GM21723 (cell line): ENCODE data around the gene OSBPL2.

Experiments
- ATAC-seq: cut with Tn5 transposase; IDR thresholded peaks from one replicate; pipeline ENCODE4 v1.9.1; 2021; ENCODE audit warnings: mild to moderate bottlenecking, moderate library complexity; ENCODE audit not compliant: unreplicated experiment

The OSBPL2 gene

DNA sequence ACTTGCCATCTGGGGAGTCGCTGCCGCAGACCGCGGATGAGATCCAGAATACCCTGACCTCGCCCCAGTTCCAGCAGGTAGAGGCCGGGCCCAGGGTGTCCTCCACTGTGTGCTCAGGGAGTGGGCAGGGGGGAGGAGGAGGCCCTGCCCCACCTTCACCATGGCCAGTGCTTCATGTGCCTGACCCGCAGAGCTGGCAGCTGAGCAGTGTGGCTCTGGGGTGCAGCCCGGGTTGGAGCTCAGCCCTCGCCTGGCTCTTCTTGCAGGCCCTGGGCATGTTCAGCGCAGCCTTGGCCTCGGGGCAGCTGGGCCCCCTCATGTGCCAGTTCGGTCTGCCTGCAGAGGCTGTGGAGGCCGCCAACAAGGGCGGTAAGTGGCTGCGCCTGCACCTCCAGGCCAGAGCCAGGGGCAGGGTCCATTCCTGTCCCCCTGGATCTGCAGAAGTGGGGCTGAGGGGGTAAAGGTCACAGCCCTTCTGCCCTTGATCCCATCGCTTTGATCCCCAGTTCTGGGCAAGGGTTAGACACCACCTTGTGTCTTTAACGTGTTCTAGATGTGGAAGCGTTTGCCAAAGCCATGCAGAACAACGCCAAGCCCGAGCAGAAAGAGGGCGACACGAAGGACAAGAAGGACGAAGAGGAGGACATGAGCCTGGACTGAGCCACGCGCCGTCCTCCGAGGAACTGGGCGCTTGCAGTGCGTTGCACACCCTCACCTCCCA is 69.9 kb downstream of the OSBPL2 start:
- no peak for ATAC-seq

DNA sequence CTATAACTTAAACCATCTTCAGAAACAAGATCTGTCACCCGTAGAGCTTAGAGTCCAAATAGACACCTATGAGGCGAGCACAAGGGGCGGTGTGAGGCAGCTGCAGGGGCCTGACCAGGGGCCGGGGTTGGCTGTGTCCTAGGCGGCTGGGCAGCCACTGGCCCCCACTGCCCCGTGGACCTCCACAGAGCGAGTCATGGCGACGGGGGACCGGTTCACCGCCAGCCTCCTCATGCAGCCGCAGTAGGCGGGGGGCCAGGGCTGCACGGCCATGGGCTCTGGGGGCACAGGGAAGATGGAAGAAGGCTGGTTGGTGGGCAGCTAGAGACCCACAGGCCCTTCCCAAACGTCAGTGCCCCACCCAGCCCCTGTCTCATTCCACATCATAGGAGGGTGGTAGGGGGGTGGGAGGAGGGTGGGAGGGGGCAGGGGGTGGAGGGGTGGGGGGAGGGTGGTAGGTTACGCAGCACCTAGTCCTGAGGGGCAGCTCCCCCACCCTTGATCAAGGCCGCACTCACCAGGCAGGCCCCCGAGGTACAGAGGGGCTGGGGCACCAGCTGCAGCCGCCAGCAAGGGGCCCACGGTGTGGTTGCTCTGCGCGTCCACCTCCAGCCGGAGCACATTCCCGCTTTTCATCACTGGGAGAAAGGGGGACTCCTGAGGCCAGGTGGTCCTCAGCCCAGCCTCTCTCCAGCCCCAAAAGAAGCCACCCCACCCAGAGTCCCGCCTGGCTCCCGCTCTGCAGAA is 71.0 kb downstream of the OSBPL2 start:
- ATAC-seq: no peak

DNA sequence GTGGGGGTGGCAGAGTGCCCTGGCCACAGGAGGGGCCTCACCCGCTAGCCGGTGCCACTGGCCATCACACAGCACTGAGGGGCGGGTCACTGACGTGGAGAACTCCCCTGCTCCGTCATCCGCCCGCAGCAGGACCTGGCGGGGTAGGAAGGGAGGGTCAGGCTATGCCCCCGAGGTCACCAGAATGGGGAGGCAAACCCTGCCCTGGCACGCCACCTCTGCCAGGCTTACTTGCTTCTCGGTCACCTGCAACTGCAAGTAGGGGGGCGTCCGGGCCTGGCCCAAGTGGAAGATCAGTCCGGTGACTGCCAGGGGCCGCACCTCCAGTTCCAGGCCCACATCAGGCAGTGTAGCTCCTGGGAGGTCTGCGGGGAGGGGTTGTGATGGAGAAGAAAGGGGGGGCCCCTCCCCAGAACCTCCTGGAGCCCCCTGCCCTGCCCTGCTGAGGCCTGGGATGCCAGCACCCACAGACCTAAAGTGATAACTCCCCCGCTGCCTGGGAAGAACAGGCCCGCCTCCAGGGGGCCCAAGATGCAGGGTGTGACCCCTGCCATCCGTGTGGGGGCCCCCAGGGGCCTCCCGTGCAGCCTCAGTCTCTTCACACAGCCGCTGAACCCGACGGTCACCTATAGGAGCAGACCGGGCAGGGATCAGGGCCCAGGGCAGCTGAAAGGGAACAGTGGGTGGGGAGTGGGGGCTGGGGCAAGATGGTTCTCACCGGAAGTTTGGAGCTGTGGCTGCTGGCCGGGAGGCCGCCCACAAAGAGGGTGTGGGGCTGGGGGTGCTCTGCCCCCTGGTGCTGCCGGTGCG is 71.8 kb downstream of the OSBPL2 start:
- no peak for ATAC-seq

DNA sequence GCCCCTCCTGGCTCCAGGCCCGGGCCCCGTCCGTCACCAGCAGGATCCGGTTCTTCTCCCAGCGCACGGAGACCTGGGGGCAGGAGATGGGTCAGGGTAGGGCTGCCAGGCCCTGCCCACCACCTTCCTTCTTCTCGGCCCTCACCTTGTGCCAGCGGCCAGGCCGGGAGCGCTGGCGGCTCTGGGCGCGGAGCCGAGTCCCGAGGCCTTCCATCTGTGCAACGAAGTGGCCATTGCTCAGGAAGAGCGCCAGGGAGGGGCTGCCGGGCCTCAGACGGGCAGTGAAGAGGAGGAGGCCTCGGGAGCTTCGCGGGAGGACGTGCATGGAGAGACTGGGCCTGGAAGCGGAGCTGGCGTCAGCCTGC is 72.4 kb downstream of the OSBPL2 start:
- no peak for ATAC-seq

DNA sequence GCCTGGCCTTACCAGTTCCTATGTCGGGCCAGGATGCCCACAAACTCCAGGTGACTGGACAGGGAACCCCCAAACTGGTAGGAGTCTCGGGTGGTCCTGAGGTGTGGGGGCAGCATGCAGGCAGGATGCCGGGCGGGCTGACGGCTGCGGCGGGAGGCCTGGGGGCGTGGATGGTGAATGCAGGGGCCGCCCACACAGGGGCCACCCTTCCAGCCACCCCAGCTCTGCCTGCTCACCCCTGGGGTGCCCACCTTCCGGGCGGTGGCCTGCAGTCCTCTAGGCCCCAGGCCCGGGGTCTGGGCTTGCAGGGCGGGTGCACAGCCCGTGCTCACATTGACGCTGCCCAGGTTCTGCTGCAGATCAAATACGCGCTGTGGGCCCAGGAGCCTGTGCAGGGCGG is 72.8 kb downstream of the OSBPL2 start:
- no peak for ATAC-seq

DNA sequence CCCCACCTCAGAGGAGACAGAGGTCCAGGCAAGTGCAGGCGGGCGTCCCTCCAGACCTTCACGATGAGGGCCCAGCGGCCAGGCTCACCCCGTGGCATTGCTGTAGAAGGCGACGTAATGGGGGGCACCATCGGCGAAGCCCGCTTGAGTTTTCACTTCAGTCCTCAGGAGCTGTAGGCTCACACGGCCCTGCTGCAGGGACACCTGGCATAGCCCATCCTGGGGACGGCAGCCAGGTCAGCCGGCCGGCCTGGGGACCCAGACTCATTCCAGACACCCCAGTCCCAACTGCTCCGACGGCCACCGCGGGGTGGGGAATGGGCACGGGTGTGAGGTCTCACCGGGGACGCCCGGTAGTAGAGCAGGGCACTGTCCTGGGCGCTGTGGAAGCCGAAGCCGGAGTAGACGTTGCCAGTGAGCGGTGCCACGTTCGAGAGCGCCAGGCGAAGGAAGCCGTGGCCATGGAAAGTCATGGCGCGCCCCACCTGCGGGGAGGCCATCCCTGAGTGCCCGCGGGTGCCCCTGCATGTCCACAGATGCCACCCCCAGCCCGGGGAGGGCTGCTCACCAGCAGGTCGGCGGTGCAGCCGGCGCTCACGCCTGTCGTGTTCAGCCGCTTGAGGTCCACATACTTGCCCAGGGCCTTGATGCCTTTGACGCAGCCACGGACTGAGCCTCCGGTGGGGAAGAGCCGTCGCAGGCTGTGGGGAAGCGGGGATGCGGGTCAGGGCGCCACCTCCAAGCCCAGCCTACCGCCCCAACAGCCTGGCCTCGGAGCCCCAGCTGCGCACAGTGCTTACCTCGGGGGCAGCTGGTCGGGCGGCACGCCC is 73.7 kb downstream of the OSBPL2 start:
- ATAC-seq: no peak

DNA sequence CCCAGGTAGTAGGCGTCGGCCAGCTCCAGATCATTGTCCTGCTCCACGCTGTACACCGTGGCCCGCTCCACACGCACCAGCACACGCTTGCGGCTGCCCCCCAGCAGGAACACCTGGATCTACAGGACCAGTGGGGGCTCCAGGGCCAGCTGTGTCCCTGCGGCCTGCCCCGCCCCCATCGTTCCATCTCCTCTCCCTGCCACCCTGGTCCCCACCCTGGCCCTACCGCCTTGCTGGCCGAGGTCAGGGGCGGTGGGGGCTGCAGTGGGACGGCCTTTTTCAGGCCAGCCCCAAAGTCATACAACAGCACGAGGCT is 74.3 kb downstream of the OSBPL2 start:
- ATAC-seq: no peak

DNA sequence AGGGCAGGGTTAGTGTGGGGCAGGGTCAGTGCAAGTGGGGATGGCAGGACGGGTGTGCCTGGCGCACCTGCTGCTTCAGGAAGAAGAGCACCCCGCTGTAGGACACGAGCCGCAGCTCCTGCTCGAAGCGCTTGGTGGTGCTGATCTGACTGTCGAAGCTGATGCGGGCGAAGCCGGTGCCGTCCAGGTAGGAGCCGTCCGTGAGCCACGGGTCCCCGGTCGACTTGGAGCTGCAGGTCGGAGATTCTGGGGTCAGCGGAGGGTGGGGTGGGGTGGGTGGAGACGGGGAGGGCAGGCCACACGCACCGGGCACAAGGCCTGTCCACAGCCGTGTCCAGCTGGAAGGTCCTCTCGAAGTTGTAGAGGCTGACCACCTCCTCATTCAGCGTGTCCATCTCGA is 74.7 kb downstream of the OSBPL2 start:
- ATAC-seq: no peak

DNA sequence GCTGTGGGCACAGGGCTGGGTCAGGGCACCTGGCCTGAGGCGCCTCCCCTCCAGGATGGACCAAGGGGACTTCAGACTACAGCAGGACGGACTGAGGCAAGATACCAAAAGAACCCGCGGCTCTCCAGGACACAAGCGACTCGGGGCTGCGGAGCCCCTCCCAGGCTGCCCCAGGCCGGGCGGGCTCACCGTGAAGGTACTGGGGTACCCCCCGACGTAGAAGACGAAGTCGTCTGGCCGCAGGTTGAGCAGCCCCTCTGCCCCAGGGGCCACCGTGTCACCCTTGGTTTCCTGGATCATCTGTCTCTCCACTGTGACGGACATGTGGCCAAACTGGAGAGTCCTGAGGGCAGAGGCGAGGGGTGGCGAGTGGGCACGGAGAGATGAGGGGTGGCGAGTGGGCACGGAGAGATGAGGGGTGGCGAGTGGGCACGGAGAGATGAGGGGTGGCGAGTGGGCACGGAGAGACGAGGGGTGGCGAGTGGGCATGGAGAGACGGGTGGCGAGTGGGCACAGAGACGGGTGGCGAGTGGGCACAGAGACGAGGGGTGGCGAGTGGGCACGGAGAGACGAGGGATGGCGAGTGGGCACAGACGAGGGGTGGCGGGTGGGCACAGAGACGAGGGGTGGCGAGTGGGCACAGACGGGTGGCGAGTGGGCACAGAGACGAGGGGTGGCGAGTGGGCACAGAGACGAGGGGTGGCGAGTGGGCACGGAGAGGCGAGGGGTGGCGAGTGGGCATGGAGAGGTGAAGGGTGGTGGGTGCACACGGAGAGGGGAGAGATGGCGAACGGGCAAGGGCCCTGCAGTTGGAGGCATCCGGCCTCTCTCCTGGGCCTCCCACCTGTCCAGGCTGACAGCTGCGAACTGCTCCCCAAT is 75.4 kb downstream of the OSBPL2 start:
- ATAC-seq: no peak

DNA sequence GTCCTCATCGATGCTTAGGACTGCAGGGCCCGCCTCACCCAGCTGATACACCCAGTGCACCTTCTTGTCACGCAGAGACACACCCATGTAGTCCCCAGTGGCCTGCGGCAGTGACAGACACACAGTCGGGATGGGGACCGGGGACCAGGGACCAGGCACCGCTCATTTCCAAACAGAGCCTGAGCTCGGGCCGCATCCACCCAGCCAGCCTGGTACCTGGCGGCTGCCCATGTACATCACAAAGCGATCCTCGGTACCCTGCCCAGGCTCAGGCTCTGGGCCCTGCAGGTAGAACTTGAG is 76.0 kb downstream of the OSBPL2 start:
- no peak for ATAC-seq

DNA sequence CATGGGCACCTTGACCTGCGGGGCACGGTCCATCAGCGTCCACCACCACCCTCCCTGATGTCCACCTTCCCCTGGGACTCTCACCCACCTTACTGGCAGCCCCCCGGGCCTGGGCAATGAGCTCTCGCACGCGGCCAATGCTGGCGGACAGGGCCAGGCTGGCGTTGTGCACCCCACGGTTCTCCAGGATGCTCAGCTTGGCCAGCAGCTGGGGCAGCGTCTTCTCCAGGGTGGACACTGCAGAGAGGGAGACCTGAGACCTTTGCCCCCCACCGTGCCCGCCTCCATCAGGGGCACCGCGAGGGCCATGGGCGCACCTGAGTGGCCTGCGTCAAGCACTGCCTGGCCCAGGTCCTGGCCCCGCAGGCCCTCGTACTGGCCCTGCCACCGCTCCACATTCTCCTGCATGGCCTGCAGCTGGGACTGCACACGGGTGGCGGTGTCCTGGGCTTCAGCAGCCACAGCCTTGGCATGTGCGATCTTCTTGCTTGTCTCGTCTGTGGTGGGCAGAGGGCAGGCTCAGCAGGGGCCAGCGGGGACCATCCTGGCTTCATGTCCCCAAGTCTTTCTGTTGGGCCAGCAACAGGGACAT is 76.5 kb downstream of the OSBPL2 start:
- ATAC-seq: no peak

DNA sequence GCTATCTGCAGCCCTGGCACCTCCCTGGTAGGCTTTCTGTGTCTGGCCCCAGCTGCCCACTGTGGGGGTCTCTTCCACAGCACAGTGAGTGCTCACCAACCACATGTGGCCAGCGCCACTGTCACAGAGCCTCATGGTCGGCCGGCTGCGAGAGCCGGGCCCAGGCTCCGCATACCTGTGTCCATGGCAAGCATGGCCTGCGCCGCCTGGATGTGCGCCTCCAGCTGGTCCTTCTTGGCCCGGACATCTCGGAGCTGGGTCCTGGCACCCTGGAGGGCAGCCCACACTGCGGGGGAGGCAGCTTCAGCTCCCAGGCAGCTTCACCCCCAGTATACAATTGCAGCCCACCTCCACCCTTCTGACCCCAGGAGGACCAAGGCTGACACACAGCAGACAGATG is 77.5 kb downstream of the OSBPL2 start:
- ATAC-seq: no peak

DNA sequence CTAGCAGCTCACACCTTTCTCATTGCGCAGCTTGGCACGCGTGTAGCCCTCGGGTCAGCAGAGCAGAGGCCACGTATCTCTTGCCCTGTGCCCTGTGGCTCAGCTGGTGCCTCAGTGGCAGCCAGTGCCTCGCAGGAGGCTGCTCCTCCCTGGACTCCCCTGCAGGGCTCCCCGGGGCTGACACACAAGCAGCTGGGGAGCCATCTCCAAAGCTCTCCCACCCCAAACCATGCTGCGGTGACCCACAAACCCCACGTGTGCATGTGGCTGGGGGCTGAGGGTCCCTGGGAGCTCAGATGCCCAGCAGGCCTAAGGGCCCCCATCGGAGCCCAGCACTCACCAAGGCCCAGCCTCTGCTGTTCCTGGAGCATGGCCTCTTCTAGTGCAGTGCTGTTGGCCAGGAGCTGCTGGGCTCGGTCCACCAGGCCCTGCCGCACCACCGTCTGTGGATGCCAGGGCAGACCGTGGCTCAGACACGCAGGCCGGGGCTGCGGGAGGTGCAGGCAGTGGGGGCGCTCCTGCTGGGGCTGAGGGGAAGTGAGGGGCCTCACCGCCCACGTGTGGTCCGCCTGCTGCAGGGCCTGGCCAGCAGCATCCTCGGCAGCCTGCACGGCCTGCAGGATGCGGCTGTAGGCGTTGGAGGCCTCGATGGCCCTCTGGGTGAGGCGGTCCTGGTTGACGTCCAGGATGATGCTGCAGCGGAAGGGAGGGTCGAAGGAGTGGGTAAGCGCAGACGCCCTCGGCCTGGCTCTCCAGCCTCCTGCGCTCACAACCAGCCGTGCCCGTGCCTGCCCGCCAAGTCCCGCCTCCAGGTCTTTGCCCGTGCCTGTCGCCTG is 78.2 kb downstream of the OSBPL2 start:
- no peak for ATAC-seq

DNA sequence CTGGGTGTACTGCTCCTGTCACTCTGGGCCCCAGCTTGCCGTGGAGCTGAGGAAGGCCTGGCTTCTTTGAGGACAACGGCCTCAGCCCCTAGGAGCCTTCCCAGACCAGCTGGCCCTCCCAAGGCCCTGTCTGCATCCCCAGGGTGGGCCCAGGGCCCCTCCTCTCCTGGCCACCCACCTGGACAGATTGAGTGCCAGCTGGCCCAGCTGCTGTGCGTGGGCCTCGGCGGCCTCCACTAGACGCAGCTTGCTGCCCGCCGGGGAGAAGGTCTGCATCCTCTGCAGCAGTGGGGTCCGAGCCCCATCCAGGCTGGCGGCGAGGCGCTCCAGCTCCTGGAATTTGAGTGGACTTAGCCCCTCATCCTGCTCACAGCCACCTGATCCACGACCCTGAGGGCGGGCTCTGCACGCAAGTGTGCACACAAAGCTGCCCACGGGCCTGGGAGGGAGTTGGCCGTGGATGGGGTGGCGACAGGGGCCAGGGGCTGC is 78.9 kb downstream of the OSBPL2 start:
- no peak for ATAC-seq

DNA sequence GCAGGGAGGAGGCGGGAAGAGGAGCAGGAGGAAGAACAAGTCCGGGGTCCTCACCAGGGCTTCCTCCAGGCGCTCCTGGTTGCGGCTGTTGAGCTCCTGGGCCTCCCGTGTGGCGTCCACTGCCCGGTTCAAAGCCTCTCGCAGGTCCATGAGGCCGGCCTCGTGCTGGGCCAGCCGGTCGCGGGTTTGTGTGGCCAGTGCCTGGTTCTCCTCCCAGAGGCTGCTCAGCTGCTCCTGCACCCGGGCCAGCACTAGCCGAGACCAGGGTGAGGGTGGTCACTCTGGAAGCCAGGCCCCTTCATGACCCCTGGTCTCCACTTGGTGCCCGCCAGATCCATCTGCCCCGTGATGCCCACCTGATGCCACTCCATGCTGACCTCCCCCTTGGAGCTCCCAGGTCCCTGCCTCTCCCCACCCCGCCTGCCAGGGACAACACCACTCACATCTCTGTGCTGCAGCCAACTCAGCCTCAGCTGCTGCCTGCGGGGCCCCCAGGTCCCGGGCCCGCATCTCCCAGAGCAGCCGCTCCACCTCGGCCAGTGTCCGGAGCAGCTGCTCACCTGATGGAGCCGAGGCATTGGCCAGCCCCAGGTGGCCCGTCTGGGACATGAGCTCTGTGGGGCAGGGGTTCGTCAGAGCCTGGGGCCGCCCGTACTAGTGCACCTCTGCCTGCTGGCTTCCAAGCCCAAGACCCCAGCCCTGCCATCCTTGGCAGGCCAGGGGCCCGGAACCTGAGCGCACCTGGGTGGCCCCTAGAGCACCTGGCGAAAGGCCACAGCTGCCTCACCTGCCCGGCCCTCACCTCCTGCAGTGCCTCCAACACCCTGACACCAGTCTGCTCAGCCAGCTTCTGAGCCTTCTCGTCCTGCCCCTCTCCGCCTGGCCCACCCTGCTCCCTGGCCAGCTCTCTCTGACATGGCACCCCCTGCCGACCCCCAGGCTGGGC is 80.4 kb downstream of the OSBPL2 start:
- ATAC-seq: no peak

DNA sequence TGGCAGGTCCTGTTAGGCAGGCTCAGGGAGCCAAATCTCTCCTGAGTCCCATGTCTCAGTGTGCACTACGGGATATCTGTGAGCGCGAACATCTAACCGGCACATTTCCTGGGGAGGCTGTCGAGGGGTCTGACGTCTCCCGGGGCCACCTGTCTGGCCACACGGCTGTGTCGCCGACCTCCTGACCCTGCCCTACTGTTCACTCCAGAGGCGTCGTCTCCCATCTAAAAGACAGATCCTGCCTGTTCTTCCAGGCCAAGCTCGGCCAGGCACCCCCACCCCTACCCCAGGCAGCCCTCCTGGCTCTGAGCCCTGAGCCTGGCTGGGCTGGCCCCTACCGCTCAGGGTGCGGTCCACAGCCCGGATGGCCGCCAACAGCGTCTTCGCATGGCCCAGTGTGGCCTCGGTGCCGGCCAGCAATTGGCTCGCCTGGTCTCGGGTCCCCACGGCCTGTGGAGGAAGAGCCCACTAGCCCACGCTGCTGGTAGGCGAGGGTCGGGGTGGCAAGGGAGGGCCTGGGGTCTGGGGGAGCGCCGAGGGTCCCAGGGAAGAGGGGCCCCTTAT is 81.1 kb downstream of the OSBPL2 start:
- no peak for ATAC-seq

DNA sequence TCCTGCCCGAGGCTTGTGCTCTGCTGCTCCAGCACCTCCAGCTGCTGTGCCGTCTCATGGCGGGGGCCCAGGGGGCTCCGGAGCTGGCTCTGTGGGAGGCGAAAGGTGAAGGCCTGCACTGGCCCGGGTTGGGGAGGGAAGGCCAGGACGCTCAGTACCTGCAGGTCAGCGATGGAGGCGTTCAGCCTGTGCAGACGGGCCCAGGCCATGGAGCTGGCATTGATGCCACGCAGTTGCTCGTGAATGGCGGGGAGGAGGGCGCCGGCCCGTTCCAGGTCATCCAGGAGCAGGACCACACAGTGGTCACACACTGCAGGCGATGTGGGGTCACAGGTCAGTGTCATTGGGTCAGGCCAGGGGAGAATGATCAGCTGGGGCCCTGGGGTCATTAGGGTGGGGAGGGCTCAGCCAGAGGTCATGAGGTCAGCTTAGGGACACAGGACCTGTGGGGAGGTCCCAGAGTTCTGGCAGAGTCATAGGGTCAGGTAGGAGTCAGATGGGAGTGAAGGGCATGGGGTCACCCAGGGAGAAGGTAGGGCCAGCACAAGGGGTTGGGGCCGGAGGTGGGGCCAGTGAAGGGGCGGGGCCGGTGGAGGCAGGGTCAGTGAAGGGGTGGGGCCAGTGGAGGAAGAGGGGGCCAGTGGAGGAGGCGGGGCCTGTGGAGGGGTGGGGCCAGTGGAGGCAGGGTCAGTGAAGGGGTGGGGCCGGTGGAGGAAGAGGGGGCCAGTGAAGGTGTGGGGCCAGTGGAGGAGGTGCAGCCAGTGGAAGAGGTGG is 82.4 kb downstream of the OSBPL2 start:
- ATAC-seq: no peak
